Prostate gland (tissue), 2 donors: ENCODE data around the gene GPRC5D.

Experiments used
- POLR2A ChIP-seq: fragments of 450-650 bp; IDR thresholded peaks from one replicate; pipeline ENCODE4 v1.6.1; 2016; ENCODE audit warnings: antibody characterized with exemption, mild to moderate bottlenecking
- TF ChIP-seq, protein P1 (sequence below), 4 experiments: fragments of 200-600 bp in 2 of 4; fragments of 450-650 bp in 2 of 4; sonication (generic) in 2 of 4; IDR thresholded peaks; 1 replicate in 3 of 4; 2 replicates in 1 of 4; pipeline ENCODE4 v1.5.1; 2016 to 2019; ENCODE audit warnings: antibody characterized with exemption in 4 of 4, mild to moderate bottlenecking in 2 of 4, moderate library complexity in 2 of 4

- TF ChIP-seq, protein P1, sequence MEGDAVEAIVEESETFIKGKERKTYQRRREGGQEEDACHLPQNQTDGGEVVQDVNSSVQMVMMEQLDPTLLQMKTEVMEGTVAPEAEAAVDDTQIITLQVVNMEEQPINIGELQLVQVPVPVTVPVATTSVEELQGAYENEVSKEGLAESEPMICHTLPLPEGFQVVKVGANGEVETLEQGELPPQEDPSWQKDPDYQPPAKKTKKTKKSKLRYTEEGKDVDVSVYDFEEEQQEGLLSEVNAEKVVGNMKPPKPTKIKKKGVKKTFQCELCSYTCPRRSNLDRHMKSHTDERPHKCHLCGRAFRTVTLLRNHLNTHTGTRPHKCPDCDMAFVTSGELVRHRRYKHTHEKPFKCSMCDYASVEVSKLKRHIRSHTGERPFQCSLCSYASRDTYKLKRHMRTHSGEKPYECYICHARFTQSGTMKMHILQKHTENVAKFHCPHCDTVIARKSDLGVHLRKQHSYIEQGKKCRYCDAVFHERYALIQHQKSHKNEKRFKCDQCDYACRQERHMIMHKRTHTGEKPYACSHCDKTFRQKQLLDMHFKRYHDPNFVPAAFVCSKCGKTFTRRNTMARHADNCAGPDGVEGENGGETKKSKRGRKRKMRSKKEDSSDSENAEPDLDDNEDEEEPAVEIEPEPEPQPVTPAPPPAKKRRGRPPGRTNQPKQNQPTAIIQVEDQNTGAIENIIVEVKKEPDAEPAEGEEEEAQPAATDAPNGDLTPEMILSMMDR (IDR thresholded peaks at IDR 0.05): no peak
- no peak for TF ChIP-seq POLR2A
These were observed 46.3 kb upstream of the GPRC5D start for GRCh38 chr12:12998248-12998647.
